HG03457 (cell line): ENCODE measurements around the gene SRSF9.
"Not testable (repeated sequence)": the region's sequence is repeated elsewhere in the genome, so short reads cannot be mapped to it uniquely, and the experiment has no call there.

Source experiments
- ATAC-seq: cut with Tn5 transposase; IDR thresholded peaks from one replicate; pipeline ENCODE4 v1.9.1; 2021; ENCODE audit warnings: moderate number of reproducible peaks; ENCODE audit not compliant: unreplicated experiment

SRSF9 gene

GRCh38 chr12:120455302-120455701 is 14.2 kb downstream of the SRSF9 start:
- no peak for ATAC-seq

- ATAC-seq: no peak
These were observed 15.6 kb downstream of the SRSF9 start for GRCh38 chr12:120453977-120454376.

GRCh38 chr12:120453060-120453750 is 16.3 kb downstream of the SRSF9 start:
- ATAC-seq: no peak

- not testable (repeated sequence) for ATAC-seq
These were observed 17.0 kb downstream of the SRSF9 start for GRCh38 chr12:120452524-120452923.

GRCh38 chr12:120447992-120448391 is 21.6 kb downstream of the SRSF9 start:
- ATAC-seq: no peak

- peak; percentile 21 for ATAC-seq
These were observed 22.7 kb downstream of the SRSF9 start for GRCh38 chr12:120446844-120447178.

- ATAC-seq: peak; percentile 58
These were observed 23.4 kb downstream of the SRSF9 start, which contains the start of the genes GATC and TRIAP1 for GRCh38 chr12:120445911-120446843. Gene GATC (plus strand): TSS chr12:120446444. CDS start chr12:120446481, 37 bp downstream. Gene TRIAP1 (minus strand): TSS chr12:120446384. CDS start chr12:120446372, 12 bp downstream.

GRCh38 chr12:120444676-120445075 is 24.9 kb downstream of the SRSF9 start:
- ATAC-seq: no peak

GRCh38 chr12:120439646-120440247 is 29.8 kb downstream of the SRSF9 start:
- ATAC-seq: no peak

GRCh38 chr12:120438495-120439198 is 30.9 kb downstream of the SRSF9 start:
- no peak for ATAC-seq

- ATAC-seq: peak; percentile 89
These were observed 31.6 kb downstream of the SRSF9 start, which contains the start of gene COX6A1 for GRCh38 chr12:120437735-120438494. Gene COX6A1 (plus strand): TSS chr12:120438113. CDS start chr12:120438127, 14 bp downstream.

- ATAC-seq: no peak
These were observed 36.6 kb downstream of the SRSF9 start for GRCh38 chr12:120432772-120433525.

GRCh38 chr12:120429368-120429767 is 40.2 kb downstream of the SRSF9 start:
- no peak for ATAC-seq

- no peak for ATAC-seq
These were observed 40.8 kb downstream of the SRSF9 start for GRCh38 chr12:120428597-120429229.

- no peak for ATAC-seq
These were observed 43.8 kb downstream of the SRSF9 start for GRCh38 chr12:120425797-120426196.

- ATAC-seq: no peak
These were observed 46.6 kb downstream of the SRSF9 start for GRCh38 chr12:120422892-120423456.

GRCh38 chr12:120421701-120422100 is 47.8 kb downstream of the SRSF9 start:
- no peak for ATAC-seq

- ATAC-seq: no peak
These were observed 51.5 kb downstream of the SRSF9 start for GRCh38 chr12:120417917-120418580.
